Effector CD4-positive, alpha-beta T cell (primary cell): ENCODE data around the gene XRN1.
"Not testable (repeated sequence)": the region's sequence is repeated elsewhere in the genome, so short reads cannot be mapped to it uniquely, and the experiment has no call there.

Experiments used
- DNase-seq: peaks from one replicate; pipeline ENCODE4 v3.0.0-alpha.2; 2020

The XRN1 gene

GRCh38 chr3:142438096-142438495 lies 9.7 kb downstream of the XRN1 start:
- DNase-seq, result not testable (repeated sequence)

- no peak for DNase-seq
Observed at GRCh38 chr3:142436951-142437585, 10.8 kb downstream of the XRN1 start.

GRCh38 chr3:142434503-142434902 lies 13.3 kb downstream of the XRN1 start:
- DNase-seq, result no peak

- DNase-seq, result no peak
Observed at GRCh38 chr3:142433110-142433509, 14.7 kb downstream of the XRN1 start.

- DNase-seq, result no peak
Observed at GRCh38 chr3:142429582-142429981, 18.3 kb downstream of the XRN1 start.

- no peak for DNase-seq
Observed at GRCh38 chr3:142424754-142425153, 23.1 kb downstream of the XRN1 start.

GRCh38 chr3:142418926-142419592 lies 28.8 kb downstream of the XRN1 start:
- DNase-seq, result no peak

DNA sequence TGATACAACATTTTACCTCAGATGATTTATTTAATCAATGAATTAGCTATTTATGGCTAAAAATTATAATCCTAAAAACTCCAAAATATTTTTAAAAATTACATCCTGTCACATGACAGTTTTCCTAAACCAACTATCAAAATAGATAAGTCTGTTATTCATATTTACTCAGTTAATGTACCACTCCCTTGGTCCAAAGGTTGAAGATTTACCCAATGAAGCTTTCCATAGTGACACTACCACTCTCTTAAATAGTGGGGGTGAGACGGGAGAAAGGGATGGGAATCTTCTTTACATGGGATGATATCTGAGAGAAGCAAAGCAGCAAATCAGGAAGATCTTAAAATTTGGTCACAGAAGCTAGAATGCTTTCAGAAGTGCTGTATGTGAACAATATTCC lies 30.5 kb downstream of the XRN1 start:
- no peak for DNase-seq

DNA sequence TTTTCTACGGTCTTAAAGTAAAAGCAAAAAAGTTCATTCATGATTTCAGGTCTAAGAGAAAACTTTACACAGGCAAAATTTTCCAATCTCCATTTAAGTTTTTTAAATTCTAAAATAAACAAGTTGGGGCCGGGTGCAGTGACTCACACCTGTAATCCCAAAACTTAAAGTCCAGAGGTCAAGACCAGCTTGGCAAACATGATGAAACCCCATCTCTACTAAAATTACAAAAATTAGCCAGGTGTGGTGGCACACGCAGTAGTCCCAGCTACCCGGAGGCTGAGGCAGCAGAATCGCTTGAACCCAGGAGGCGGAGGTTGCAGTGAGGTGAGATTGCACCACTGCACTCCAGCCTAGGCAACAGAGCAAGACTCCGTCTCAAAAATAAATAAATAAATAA lies 47.3 kb downstream of the XRN1 start:
- not testable (repeated sequence) for DNase-seq

- no peak for DNase-seq
Observed at GRCh38 chr3:142394921-142395622, 52.8 kb downstream of the XRN1 start.

GRCh38 chr3:142385078-142385477 lies 62.8 kb downstream of the XRN1 start:
- no peak for DNase-seq

DNA sequence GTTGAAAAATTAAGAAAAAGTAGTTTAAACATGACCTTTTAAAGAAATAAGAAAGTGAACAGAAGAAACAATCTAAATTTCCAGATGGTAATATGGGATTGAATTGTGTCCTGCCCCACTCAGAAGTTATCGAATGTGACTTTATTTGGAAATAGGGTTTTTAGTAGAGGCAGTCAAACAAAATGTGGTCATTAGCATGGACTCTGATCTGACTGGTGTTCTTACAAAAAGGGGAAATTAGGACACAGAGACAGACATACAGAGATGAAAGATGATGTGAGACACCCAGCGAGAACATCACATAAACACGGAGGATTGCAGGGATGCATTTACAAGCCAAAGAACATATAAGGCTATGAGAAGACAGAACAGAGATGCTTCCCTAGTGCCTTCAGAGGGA lies 73.2 kb downstream of the XRN1 start:
- no peak for DNase-seq

- not testable (repeated sequence) for DNase-seq
Observed at GRCh38 chr3:142369576-142369975, 78.3 kb downstream of the XRN1 start.

DNA sequence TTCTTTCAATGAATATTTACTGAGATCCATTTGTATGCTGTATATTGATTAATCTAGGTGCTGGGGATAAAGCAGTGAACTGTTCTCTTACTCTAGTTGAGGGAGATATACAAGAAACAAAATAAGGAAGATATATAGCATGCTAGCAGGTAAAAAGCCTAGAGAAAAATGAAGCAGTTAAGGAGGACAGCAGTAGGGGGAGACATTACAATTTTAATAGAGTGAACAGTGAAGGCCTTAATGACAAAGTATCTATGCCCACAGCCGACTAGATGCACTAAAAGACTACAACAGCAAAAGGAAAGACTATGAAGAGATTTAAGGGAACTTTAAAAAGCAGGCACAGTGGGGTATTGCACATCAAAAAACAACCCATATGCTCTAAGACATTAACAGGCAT lies 81.4 kb downstream of the XRN1 start:
- no peak for DNase-seq

DNA sequence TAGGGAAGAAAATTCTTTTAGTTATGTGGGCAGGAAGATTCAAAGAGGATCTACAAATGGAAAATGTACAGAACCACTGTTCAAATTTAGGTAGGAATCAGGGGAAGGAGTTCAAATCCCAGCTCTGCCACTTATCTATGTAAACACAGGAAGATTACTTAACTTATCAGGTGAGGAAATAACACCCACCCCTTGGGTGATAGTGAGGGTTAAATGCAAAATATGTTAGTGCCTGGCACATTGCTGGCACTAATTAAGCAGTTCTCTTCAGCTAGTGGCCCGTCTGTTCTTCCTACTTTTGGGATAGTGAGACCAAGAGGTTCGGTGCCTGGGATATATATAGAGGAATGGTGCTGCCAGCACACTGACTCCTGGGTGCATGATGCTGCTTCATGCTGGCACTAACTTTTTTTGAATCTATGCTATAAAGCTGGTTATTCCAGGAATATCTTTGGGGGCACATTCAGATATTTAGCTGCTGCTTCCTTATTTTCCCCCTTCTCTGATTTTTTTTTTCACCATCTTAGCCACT lies 83.8 kb downstream of the XRN1 start:
- DNase-seq, result no peak

GRCh38 chr3:142363433-142363832 lies 84.4 kb downstream of the XRN1 start:
- not testable (repeated sequence) for DNase-seq

GRCh38 chr3:142359367-142359766 lies 88.5 kb downstream of the XRN1 start:
- DNase-seq, result no peak

DNA sequence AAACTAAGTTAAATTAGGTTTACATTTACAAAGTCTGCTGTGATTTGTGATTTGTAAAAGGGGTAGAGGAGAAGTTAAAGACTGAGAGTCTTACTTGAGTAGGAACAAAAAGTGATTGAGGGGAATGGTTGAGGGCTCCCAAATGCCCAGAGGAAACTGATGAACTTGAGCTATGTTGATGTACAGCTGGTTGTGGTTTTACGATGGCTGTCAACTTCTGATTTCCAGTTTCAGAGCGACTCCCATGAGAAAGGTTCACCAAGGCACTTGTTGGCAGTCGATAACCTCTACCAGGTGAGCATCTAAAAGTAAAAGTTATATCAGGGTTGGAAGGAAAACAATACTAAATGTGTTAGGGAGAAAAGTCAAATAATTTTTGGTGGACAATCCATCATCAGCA lies 91.0 kb downstream of the XRN1 start:
- no peak for DNase-seq

DNA sequence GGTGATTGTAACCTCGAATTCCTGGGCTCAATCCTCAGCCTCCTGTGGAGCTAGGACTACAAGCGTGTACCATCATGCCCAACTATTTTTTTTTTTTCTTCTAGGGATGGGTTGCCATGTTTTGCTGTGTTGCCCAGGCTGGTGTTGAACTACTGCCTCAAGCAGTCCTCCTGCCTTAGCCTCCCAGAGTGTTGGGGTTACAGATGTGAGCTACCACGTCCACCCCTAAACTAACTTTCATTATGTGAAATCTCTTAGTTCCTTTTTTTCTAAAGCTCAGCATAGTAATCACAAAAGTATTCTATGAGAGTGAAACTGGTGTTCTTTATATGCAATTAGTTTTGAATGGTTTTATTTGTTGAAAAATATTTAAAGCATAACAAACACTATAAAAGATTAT lies 92.1 kb downstream of the XRN1 start:
- DNase-seq, result no peak

DNA sequence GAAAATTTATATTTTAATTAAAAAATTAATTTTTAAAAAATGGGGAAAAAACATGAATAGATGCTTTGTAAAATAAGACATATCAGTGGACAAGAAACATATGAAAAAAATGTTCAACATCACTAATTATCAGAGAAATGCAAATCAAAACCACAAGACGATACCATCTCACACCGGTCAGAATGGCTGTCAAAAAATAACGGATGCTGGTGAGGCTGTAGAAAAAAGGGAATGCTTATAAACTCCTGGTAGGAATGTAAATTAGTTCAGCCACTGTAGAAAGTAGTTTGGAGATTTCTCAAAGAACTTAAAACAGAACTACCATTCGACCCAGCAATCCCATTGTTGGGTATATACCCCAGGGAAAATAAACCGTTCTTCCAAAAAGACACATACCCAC lies 93.8 kb downstream of the XRN1 start:
- DNase-seq, result no peak

DNA sequence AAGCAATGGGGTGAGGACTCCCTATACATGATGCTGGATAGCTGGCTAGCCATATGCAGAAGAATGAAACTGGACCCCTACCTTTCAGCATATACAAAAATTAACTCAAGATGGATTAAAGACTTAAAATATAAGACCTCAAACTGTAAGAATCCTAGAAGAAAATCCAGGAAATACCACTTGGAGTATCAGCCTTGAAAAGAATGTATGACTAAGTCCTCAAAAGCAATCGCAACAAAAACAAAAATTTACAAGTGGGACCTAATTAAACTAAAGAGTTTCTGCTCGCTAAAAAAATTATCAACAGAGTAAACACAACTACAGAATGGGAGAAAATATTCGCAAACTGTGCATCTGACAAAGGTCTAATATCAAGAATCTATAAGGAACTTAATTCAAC lies 94.3 kb downstream of the XRN1 start:
- DNase-seq, result no peak

DNA sequence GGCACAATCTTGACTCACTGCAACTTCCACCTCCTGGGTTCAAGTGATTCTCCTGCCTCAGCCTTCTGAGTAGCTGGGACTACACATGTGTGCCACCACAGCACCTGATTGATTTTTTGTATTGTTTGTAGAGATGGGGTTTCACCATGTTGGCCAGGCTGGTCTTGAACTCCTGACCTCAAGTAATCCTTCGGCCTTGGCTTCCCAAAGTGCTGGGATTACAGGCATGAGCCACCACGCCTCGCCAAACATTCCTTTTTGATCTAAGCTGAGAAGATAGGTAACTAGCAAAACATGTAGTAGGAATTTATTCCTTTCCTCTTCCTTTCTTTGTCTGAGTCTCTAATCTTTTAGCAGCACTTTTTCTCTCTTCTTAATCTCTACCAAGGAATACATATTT lies 95.1 kb downstream of the XRN1 start:
- not testable (repeated sequence) for DNase-seq

- no peak for DNase-seq
Observed at GRCh38 chr3:142348460-142348859, 99.4 kb downstream of the XRN1 start.

DNA sequence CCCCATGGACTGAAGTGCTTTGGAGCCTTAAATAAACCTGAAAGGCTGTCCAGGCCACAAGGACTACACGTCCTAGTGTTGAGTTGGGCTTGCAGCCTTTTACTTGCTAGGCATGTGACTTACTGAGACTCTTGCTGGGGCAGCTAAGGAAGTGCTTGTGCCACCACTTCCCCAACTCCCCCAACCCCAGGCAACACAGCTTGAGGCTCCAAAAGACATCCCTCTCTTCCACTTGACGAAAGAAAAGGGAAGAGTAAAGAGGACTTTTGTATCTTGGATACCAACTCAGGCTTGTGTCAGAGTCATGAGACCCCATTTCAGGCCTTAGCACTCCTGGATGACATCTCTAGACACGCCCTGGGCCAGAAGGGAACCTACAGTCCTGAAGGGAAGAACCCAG lies 109.8 kb downstream of the XRN1 start:
- no peak for DNase-seq
